Tibial artery (tissue), 4 donors: ENCODE results near the gene KRTAP5-5.
"Not testable (repeated sequence)": the region's sequence is repeated elsewhere in the genome, so short reads cannot be mapped to it uniquely, and the experiment has no call there.

Source experiments
- DNase-seq, 2 donors: peaks; one replicate each; pipeline ENCODE4 v3.0.0-alpha.2; 2019
- H3K27ac ChIP-seq, 2 donors: fragments of 200-600 bp; sonication (generic) in 1 of 2; 1 replicate in 1 of 2; 2 replicates in 1 of 2; pipeline ENCODE4 v1.5.1; 2018 to 2019; ENCODE audit warnings: mild to moderate bottlenecking in 1 of 2
- H3K27me3 ChIP-seq, 2 donors: fragments of 200-600 bp; sonication (generic) in 1 of 2; one replicate each; pipeline versions ENCODE4 v1.5.1 to v1.6.0; 2016 to 2019
- H3K36me3 ChIP-seq, 3 donors: fragments of 200-600 bp; sonication (generic) in 2 of 3; one replicate each; pipeline ENCODE4 v1.5.1; 2016 to 2019; ENCODE audit warnings: mild to moderate bottlenecking in 2 of 3
- H3K4me1 ChIP-seq, 4 donors: fragments of 200-600 bp; sonication (generic) in 2 of 4; 1 replicate in 3 of 4; 2 replicates in 1 of 4; pipeline ENCODE4 v1.5.1; 2016 to 2019
- H3K4me3 ChIP-seq, 2 donors: fragments of 200-600 bp; sonication (generic) in 1 of 2; 1 replicate in 1 of 2; 2 replicates in 1 of 2; pipeline ENCODE4 v1.5.1; 2018 to 2019; ENCODE audit warnings: mild to moderate bottlenecking in 2 of 2
- H3K9me3 ChIP-seq, 3 donors: fragments of 200-600 bp; sonication (generic) in 1 of 3; one replicate each; pipeline ENCODE4 v1.5.1; 2016 to 2019
- intact Hi-C: fragments of 100-400 bp; cut with DNase I; formaldehyde crosslinking; loops from one replicate; pipeline ENCODE4 v1.15.0; 2023; ENCODE audit warnings: low total_unique reads
- TF ChIP-seq, protein P1 (sequence below), 2 experiments: fragments of 200-600 bp in 1 of 2; fragments of 450-650 bp in 1 of 2; IDR thresholded peaks; one replicate each; pipeline ENCODE4 v1.5.1; 2017 to 2019; ENCODE audit warnings: antibody characterized with exemption in 2 of 2, mild to moderate bottlenecking in 1 of 2, moderate library complexity in 1 of 2

The KRTAP5-5 gene

GRCh38 chr11:1665313-1665712, 35.7 kb downstream of the KRTAP5-5 start:
- Histone ChIP-seq H3K27me3 (peaks cover 0 to 34% of the 10 kb centered on the region in 2 donors), H3K4me3 (no peak overlapping the region), H3K4me1 (no peaks in the 10 kb centered on the region), H3K27ac (no peak overlapping the region), H3K9me3 (no peaks in the 10 kb centered on the region), H3K36me3 (no peaks in the 10 kb centered on the region)
- intact Hi-C loops = no loop called here
- DNase-seq = no peak
- TF ChIP-seq, protein P1, sequence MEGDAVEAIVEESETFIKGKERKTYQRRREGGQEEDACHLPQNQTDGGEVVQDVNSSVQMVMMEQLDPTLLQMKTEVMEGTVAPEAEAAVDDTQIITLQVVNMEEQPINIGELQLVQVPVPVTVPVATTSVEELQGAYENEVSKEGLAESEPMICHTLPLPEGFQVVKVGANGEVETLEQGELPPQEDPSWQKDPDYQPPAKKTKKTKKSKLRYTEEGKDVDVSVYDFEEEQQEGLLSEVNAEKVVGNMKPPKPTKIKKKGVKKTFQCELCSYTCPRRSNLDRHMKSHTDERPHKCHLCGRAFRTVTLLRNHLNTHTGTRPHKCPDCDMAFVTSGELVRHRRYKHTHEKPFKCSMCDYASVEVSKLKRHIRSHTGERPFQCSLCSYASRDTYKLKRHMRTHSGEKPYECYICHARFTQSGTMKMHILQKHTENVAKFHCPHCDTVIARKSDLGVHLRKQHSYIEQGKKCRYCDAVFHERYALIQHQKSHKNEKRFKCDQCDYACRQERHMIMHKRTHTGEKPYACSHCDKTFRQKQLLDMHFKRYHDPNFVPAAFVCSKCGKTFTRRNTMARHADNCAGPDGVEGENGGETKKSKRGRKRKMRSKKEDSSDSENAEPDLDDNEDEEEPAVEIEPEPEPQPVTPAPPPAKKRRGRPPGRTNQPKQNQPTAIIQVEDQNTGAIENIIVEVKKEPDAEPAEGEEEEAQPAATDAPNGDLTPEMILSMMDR (IDR thresholded peaks at IDR 0.05) = no peak

GRCh38 chr11:1667121-1667850, 37.7 kb downstream of the KRTAP5-5 start:
- no peak overlapping the region for H3K4me3 ChIP-seq
- no peaks in the 10 kb centered on the region for H3K9me3 ChIP-seq
- TF ChIP-seq, protein P1 (IDR thresholded peaks at IDR 0.05) = no peak
- no peaks in the 10 kb centered on the region for H3K36me3 ChIP-seq
- H3K27ac ChIP-seq = no peak overlapping the region
- H3K27me3 ChIP-seq = peaks cover 0 to 31% of the 10 kb centered on the region in 2 donors
- DNase-seq = no peak
- no peaks in the 10 kb centered on the region for H3K4me1 ChIP-seq
- intact Hi-C loops = no loop called here

DNA sequence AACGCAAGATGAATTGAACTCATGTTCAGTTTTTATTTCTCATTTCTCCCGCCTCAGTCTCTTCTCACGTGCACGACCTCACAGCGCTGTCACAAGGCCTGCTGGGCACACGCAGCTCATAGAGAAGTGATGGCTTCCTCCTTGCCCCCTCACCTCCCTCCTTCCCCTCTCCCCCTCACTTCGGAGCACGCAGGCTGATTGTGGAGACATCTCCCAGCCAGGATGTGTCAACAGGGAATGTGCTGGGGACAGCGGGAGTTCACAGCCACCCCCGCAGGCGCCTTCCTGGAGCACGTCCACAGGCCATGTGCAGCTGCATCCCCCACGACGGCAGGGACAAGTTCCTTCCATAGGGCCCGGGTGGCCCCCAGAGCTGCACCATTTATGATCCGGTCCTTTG, 38.3 kb downstream of the KRTAP5-5 start:
- H3K4me3 ChIP-seq = no peak overlapping the region
- intact Hi-C loops = no loop called here
- peak in 1 of 2 donors; percentile 46 for DNase-seq

GRCh38 chr11:1668911-1669473, 39.4 kb downstream of the KRTAP5-5 start:
- Histone ChIP-seq H3K9me3 (no peaks in the 10 kb centered on the region), H3K4me3 (no peak overlapping the region), H3K27ac (no peak overlapping the region), H3K4me1 (no peaks in the 10 kb centered on the region), H3K27me3 (peaks cover 0 to 38% of the 10 kb centered on the region in 2 donors), H3K36me3 (no peaks in the 10 kb centered on the region)
- intact Hi-C loops = no loop called here
- TF ChIP-seq, protein P1 (IDR thresholded peaks at IDR 0.05) = no peak
- no peak for DNase-seq

More for the DNA sequence above, 38.3 kb downstream of the KRTAP5-5 start:
- TF ChIP-seq, protein P1 (IDR thresholded peaks at IDR 0.05) = no peak
- Histone ChIP-seq H3K4me1 (no peaks in the 10 kb centered on the region), H3K36me3 (no peaks in the 10 kb centered on the region), H3K27ac (no peak overlapping the region), H3K9me3 (no peaks in the 10 kb centered on the region), H3K27me3 (peaks cover 0 to 36% of the 10 kb centered on the region in 2 donors)

DNA sequence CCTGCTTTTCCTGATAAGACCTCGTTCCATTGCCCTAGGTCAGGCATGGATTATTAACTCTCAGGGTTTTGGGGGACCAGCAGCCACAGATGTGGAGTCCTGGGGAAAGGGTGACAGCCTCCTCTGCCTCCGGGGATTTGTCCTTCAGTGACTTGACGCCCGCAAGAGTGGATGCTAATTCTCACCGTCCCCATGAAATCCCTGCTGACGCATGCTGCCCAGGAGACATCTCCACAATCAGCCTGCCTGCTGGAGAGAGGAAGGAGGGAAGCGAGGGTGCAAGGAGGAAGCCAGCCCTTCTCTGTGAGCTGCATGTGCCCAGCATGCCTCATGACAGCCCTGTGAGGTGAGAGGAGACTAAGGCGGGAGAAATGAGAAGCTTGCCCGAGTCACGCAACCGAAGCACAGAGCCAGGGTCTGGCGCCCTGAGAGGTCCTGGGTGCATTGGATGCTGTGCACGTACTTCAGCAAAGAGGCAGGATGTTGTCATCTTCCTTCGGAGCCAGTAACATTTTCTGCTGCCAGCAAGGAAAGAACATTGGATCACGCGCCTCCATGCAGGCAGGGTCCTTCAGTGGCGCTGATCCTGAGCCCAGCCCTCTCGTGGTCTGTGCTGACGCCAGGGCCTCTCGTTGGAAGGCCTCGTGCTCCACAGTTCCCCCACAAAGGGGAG, 40.1 kb downstream of the KRTAP5-5 start:
- TF ChIP-seq, protein P1 (IDR thresholded peaks at IDR 0.05) = no peak
- no peak for DNase-seq
- H3K27ac ChIP-seq = no peak overlapping the region

DNA sequence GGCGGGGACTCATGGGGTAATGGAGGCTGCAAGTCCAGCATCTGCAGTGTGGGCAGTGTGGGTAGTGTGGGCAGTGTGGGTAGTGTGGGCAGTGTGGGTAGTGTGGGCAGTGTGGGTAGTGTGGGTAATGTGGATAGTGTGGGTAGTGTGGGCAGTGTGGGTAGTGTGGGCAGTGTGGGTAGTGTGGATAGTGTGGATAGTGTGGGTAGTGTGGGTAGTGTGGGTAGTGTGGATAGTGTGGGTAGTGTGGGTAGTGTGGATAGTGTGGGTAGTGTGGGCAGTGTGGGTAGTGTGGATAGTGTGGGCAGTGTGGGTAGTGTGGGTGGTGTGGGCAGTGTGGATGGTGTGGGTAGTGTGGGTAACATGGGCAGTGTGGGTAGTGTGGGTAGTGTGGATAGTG, 40.9 kb downstream of the KRTAP5-5 start:
- H3K9me3 ChIP-seq, H3K27ac ChIP-seq, intact Hi-C loops, H3K4me3 ChIP-seq, DNase-seq, H3K4me1 ChIP-seq, H3K36me3 ChIP-seq: not testable (repeated sequence)
- peaks cover 0 to 47% of the 10 kb centered on the region in 2 donors for H3K27me3 ChIP-seq

More for the DNA sequence above, 40.1 kb downstream of the KRTAP5-5 start:
- intact Hi-C loops = no loop called here
- Histone ChIP-seq H3K36me3 (no peaks in the 10 kb centered on the region), H3K4me3 (no peak overlapping the region), H3K27me3 (peaks cover 0 to 45% of the 10 kb centered on the region in 2 donors), H3K9me3 (no peaks in the 10 kb centered on the region), H3K4me1 (no peaks in the 10 kb centered on the region)
